Measurements from ENCODE around the gene RAPGEF2.

The RAPGEF2 gene

DNA sequence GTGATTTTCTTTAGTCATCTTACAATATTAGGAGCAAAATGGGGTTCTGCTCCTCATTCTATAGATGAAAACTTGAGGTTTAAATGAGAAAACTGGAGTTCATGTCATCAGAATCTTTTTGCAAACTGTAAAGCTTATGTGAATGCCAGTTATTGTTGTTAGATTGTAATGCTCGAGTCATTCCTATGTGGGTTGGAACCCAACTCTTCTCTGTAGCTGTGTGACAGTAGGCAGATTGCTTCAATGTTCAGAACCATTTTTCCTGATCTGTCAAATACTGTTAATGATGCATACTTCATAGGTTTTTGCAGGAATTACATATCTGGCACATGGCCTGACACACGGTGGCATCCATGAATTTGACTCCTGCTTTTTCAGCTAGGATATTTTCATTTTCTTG, 178.9 kb downstream of the RAPGEF2 start:
- TF ChIP-seq ZNF565 (CRISPR knock-in tag; conservative IDR thresholded peaks at IDR 0.05; ENCODE audit: low read depth) (no peak), ZC3H10 (CRISPR knock-in tag; IDR thresholded peaks at IDR 0.05) (no peak), CSDC2 (CRISPR knock-in tag; IDR thresholded peaks at IDR 0.05) (no peak), ZNF70 (CRISPR knock-in tag; IDR thresholded peaks at IDR 0.05) (no peak), ZNF8 (CRISPR knock-in tag; IDR thresholded peaks at IDR 0.05) (no peak), SNAI2 (CRISPR knock-in tag; IDR thresholded peaks at IDR 0.05) (no peak), TCF4 (CRISPR knock-in tag; IDR thresholded peaks at IDR 0.05; ENCODE audit: borderline replicate concordance) (no peak), TOX (CRISPR knock-in tag; IDR thresholded peaks at IDR 0.05; ENCODE audit: borderline replicate concordance) (no peak)
- TF ChIP-seq, protein P1, sequence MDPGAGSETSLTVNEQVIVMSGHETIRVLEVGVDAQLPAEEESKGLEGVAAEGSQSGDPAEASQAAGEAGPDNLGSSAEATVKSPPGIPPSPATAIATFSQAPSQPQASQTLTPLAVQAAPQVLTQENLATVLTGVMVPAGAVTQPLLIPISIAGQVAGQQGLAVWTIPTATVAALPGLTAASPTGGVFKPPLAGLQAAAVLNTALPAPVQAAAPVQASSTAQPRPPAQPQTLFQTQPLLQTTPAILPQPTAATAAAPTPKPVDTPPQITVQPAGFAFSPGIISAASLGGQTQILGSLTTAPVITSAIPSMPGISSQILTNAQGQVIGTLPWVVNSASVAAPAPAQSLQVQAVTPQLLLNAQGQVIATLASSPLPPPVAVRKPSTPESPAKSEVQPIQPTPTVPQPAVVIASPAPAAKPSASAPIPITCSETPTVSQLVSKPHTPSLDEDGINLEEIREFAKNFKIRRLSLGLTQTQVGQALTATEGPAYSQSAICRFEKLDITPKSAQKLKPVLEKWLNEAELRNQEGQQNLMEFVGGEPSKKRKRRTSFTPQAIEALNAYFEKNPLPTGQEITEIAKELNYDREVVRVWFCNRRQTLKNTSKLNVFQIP (CRISPR knock-in tag; IDR thresholded peaks at IDR 0.05; ENCODE audit: borderline replicate concordance, low read depth): no peak
- ATAC-seq: peak; percentile 63

DNA sequence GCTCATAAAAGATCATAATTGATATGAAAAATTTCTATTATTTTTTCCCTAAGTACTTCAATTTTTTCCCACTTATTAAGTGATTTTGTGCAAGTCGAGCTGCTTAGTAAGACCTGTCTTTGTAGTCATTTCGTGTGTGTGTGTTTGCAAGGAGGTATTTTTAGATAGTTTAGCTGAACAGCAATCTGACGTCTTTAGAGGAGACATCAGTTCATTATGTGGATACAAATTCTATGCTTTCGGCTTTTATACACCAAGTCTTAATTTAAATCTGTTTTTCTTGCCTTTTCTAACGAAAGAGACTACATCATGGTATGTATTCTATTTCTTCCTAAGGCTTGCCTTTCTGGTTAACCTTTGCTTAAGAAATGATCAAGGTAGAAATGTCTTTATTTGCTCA, 179.4 kb downstream of the RAPGEF2 start:
- TF ChIP-seq ZNF565 (CRISPR knock-in tag; conservative IDR thresholded peaks at IDR 0.05; ENCODE audit: low read depth) (no peak), ZFP30 (CRISPR knock-in tag; IDR thresholded peaks at IDR 0.05) (no peak), PPARA (CRISPR knock-in tag; IDR thresholded peaks at IDR 0.05; ENCODE audit: borderline replicate concordance) (no peak), ZNF70 (CRISPR knock-in tag; IDR thresholded peaks at IDR 0.05) (no peak), SNAI2 (CRISPR knock-in tag; IDR thresholded peaks at IDR 0.05) (no peak), ESRRG (CRISPR knock-in tag; IDR thresholded peaks at IDR 0.05) (no peak), OSR1 (CRISPR knock-in tag; IDR thresholded peaks at IDR 0.05) (no peak), ZC3H10 (CRISPR knock-in tag; IDR thresholded peaks at IDR 0.05) (no peak), TOX (CRISPR knock-in tag; IDR thresholded peaks at IDR 0.05; ENCODE audit: borderline replicate concordance) (no peak), ZNF8 (CRISPR knock-in tag; IDR thresholded peaks at IDR 0.05) (no peak), ZFP3 (CRISPR knock-in tag; IDR thresholded peaks at IDR 0.05) (no peak), TCF4 (CRISPR knock-in tag; IDR thresholded peaks at IDR 0.05; ENCODE audit: borderline replicate concordance) (no peak)
- TF ChIP-seq, protein P2, sequence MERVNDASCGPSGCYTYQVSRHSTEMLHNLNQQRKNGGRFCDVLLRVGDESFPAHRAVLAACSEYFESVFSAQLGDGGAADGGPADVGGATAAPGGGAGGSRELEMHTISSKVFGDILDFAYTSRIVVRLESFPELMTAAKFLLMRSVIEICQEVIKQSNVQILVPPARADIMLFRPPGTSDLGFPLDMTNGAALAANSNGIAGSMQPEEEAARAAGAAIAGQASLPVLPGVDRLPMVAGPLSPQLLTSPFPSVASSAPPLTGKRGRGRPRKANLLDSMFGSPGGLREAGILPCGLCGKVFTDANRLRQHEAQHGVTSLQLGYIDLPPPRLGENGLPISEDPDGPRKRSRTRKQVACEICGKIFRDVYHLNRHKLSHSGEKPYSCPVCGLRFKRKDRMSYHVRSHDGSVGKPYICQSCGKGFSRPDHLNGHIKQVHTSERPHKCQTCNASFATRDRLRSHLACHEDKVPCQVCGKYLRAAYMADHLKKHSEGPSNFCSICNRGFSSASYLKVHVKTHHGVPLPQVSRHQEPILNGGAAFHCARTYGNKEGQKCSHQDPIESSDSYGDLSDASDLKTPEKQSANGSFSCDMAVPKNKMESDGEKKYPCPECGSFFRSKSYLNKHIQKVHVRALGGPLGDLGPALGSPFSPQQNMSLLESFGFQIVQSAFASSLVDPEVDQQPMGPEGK (CRISPR knock-in tag; IDR thresholded peaks at IDR 0.05; ENCODE audit: borderline replicate concordance): no peak
- TF ChIP-seq, protein P3, sequence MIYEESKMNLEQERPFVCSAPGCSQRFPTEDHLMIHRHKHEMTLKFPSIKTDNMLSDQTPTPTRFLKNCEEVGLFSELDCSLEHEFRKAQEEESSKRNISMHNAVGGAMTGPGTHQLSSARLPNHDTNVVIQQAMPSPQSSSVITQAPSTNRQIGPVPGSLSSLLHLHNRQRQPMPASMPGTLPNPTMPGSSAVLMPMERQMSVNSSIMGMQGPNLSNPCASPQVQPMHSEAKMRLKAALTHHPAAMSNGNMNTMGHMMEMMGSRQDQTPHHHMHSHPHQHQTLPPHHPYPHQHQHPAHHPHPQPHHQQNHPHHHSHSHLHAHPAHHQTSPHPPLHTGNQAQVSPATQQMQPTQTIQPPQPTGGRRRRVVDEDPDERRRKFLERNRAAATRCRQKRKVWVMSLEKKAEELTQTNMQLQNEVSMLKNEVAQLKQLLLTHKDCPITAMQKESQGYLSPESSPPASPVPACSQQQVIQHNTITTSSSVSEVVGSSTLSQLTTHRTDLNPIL (CRISPR knock-in tag; IDR thresholded peaks at IDR 0.05; ENCODE audit: low read depth): no peak
- TF ChIP-seq, protein P4, sequence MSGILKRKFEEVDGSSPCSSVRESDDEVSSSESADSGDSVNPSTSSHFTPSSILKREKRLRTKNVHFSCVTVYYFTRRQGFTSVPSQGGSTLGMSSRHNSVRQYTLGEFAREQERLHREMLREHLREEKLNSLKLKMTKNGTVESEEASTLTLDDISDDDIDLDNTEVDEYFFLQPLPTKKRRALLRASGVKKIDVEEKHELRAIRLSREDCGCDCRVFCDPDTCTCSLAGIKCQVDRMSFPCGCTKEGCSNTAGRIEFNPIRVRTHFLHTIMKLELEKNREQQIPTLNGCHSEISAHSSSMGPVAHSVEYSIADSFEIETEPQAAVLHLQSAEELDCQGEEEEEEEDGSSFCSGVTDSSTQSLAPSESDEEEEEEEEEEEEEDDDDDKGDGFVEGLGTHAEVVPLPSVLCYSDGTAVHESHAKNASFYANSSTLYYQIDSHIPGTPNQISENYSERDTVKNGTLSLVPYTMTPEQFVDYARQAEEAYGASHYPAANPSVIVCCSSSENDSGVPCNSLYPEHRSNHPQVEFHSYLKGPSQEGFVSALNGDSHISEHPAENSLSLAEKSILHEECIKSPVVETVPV (CRISPR knock-in tag; IDR thresholded peaks at IDR 0.05): no peak
- peak; percentile 30; the same call in 1 of the 3 replicates for ATAC-seq

DNA sequence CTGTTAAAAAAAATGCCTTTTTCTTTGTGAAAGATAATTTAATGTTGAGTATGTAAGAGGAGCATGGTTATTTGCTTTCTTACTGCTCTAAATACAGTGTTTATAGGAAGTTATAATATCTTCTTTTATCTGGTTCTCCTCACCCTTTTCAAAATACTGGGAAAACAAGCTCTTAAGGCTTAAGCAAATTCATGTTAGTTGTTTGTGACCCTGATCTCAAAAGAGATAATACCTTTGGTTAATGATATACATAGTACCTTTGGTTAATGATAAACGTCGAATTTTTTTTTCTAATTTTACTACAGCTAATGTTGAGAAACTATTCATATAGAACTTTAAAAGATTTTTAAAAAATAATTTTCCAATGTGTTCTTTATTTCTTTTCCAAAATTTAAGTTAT, 180.1 kb downstream of the RAPGEF2 start:
- no peak for ATAC-seq

DNA sequence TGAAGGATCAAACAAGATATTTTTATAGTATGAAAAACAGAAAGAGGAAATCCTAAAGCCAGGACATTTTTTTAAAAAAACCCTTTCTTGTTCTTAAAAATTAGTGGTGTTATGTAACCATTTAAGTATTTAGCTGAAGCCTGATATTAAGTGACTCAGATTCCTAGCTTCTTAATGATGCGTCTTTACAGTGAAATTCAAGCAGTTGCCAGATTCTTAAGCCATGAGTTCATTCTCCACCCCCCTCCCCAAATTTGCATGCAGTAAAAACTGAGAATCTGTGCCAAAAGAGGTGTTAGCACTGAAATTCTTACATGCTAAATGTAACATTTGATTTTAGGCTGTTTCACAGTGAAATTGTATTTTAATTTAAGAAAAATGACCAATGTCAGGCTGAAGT, 180.8 kb downstream of the RAPGEF2 start:
- TF ChIP-seq ISL1 (CRISPR knock-in tag; IDR thresholded peaks at IDR 0.05) (peak; percentile 59), RARB (CRISPR knock-in tag; IDR thresholded peaks at IDR 0.05) (no peak)
- TF ChIP-seq, protein P3 (CRISPR knock-in tag; IDR thresholded peaks at IDR 0.05; ENCODE audit: low read depth): peak; percentile 49; the same call in 1 of the 2 replicates
- peak; percentile 75 for ATAC-seq

More for the DNA sequence above, 180.1 kb downstream of the RAPGEF2 start:
- no peak for TF ChIP-seq ZNF70 (CRISPR knock-in tag; IDR thresholded peaks at IDR 0.05)
- no peak for TF ChIP-seq TCF4 (CRISPR knock-in tag; IDR thresholded peaks at IDR 0.05; ENCODE audit: borderline replicate concordance)

DNA sequence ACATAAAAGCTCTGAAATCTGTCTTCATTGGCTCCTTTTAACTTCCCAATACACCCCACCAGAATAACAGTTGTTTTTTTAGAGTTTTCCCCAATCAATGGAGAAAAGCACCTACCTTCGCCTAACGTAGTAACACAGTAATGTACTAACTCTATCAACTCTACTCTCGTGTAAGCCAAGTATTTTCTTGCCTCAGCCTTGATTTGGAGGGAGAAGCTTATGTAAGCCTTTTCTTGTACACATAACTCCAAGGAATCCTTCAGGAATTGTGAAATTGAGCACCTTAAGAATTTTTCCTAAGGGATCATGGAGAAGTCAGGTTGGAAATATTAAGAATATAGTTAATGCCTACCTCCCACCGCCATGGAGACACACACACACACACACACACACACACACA, 181.2 kb downstream of the RAPGEF2 start:
- TF ChIP-seq, protein P2 (CRISPR knock-in tag; IDR thresholded peaks at IDR 0.05; ENCODE audit: borderline replicate concordance): no peak
- TF ChIP-seq CSDC2 (CRISPR knock-in tag; IDR thresholded peaks at IDR 0.05): no peak
- no peak for TF ChIP-seq ISL1 (CRISPR knock-in tag; IDR thresholded peaks at IDR 0.05)
- TF ChIP-seq RARB (CRISPR knock-in tag; IDR thresholded peaks at IDR 0.05): no peak
- TF ChIP-seq OSR1 (CRISPR knock-in tag; IDR thresholded peaks at IDR 0.05): no peak
- no peak for TF ChIP-seq ZNF8 (CRISPR knock-in tag; IDR thresholded peaks at IDR 0.05)
- TF ChIP-seq PPARA (CRISPR knock-in tag; IDR thresholded peaks at IDR 0.05; ENCODE audit: borderline replicate concordance): no peak
- no peak for TF ChIP-seq SNAI2 (CRISPR knock-in tag; IDR thresholded peaks at IDR 0.05)
- no peak for TF ChIP-seq ESRRG (CRISPR knock-in tag; IDR thresholded peaks at IDR 0.05)
- TF ChIP-seq, protein P1 (CRISPR knock-in tag; IDR thresholded peaks at IDR 0.05; ENCODE audit: borderline replicate concordance, low read depth): no peak
- TF ChIP-seq ARNTL (CRISPR knock-in tag; IDR thresholded peaks at IDR 0.05; ENCODE audit: borderline replicate concordance, low read depth): no peak

More for the DNA sequence above, 181.2 kb downstream of the RAPGEF2 start:
- ATAC-seq: peak; percentile 53
